GM10266 (cell line): ENCODE results near the gene CCL27.
A peak's percentile ranks its signal among the peaks of the same experiment; 100 is the strongest.

ENCODE experiments used
- DNase-seq: peaks from one replicate; pipeline ENCODE4 v3.0.0; 2012; ENCODE audit errors: extremely low spot score
- TF ChIP-seq, protein P1 (sequence below): IDR thresholded peaks from 2 replicates; pipeline ENCODE4 v1.5.1; 2012; ENCODE audit warnings: mild to moderate bottlenecking, low read depth; ENCODE audit not compliant: control insufficient read depth, insufficient read depth; ENCODE audit errors: missing control alignments

CCL27 gene

GRCh38 chr9:34623374-34624235, 38.9 kb downstream of the CCL27 start:
- TF ChIP-seq, protein P1, sequence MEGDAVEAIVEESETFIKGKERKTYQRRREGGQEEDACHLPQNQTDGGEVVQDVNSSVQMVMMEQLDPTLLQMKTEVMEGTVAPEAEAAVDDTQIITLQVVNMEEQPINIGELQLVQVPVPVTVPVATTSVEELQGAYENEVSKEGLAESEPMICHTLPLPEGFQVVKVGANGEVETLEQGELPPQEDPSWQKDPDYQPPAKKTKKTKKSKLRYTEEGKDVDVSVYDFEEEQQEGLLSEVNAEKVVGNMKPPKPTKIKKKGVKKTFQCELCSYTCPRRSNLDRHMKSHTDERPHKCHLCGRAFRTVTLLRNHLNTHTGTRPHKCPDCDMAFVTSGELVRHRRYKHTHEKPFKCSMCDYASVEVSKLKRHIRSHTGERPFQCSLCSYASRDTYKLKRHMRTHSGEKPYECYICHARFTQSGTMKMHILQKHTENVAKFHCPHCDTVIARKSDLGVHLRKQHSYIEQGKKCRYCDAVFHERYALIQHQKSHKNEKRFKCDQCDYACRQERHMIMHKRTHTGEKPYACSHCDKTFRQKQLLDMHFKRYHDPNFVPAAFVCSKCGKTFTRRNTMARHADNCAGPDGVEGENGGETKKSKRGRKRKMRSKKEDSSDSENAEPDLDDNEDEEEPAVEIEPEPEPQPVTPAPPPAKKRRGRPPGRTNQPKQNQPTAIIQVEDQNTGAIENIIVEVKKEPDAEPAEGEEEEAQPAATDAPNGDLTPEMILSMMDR: no peak

GRCh38 chr9:34620061-34620994, 42.1 kb downstream of the CCL27 start, which contains the start of gene DCTN3:
Gene DCTN3, minus strand, starts transcription at chr9:34620495. Its CDS starts 31 bp downstream, at chr9:34620464.
- peak; percentile 98 for DNase-seq
- TF ChIP-seq, protein P1: no peak

More at GRCh38 chr9:34623374-34624235, 38.9 kb downstream of the CCL27 start:
- no peak for DNase-seq

DNA sequence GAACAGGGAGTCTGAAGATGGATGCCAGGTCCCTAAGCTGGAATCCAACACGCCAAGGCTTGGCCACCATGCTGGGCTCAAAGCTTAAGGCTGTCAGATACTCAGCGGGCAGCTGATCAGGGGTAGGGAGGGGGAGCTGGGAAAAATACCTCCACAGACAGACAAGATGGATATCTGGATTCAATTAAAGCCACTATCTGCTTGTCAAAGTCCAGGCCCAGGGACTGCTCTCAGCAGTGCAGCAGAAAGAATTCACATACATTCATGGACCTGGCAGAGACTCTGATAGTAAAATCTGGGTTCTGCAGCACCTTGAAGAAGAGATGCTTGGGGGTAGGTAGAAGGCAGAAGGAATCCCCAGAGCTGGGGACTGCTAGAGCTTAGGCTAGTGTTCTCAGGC, 47.3 kb downstream of the CCL27 start:
- TF ChIP-seq, protein P1: no peak
- no peak for DNase-seq

DNA sequence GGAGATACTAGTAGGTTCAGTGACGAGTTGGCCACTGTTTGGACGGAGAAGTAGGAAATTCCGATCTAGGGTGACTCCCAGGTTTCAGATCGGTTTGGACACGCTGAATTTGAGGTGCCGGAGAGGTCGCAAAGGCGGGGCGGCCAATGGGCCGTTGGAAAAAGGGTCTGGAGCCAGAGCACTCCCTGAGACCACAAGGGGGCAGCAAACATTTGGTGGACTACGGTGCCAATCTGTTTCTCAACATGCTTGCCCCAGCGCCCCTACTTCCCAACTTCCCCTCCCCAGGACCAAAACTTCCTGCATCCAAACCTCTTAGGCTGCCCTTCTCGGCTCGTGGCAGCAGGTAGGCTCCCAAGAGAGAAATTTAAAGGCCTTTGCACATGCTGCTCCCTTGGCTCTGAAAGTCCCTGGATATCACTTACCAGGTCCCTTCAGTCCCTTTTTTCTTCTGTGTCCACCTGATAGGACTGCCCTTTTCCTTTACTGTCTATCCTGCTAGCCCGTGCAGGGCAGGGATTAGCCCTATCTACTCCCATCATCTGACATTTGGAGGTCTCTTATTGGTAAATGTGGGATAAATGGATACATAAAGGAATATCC, 49.6 kb downstream of the CCL27 start:
- TF ChIP-seq, protein P1: peak; percentile 85
- DNase-seq: peak; percentile 82
